Fibroblast of skin of left biceps (primary cell): ENCODE measurements around the gene VN1R2.
"Not testable (repeated sequence)": the region's sequence is repeated elsewhere in the genome, so short reads cannot be mapped to it uniquely, and the experiment has no call there.

Source experiments
- DNase-seq, 2 experiments: peaks; one replicate each; pipeline ENCODE4 v3.0.0-alpha.2; 2013; ENCODE audit warnings: low read depth in 2 of 2

The VN1R2 gene

DNA sequence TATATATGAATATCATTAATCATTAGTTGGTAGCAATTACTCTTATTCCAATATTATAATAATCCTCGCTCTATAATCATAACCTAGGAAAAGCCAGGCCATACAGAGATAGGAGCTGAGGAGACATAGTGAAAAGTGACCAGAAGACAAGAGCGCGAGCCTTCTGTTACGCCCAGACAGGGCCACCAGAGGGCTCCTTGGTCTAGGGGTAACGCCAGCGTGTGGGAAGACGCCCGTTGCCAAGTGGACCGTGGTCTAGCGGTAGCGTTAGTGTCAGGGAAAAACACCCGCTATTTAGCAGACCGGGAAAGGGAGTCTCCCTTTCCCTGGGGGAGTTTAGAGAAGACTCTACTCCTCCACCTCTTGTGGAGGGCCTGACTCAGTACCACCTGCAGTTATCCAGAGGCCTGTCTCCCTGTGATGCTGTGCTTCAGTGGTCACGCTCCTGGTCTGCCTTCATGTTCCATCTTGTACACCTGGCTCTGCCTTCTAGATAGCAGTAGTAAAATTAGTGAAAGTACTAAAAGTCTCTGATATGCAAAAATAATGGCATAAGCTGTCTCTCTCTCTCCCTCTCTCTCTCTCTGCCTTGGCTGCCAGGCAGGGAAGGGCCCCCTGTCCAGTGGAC is at the start of gene VN1R2:
Gene VN1R2, plus strand, starts transcription at position 578 of the 628 bp plus-strand sequence. CDS start 84 bp downstream, outside the sequence.
- DNase-seq: not testable (repeated sequence)

DNA sequence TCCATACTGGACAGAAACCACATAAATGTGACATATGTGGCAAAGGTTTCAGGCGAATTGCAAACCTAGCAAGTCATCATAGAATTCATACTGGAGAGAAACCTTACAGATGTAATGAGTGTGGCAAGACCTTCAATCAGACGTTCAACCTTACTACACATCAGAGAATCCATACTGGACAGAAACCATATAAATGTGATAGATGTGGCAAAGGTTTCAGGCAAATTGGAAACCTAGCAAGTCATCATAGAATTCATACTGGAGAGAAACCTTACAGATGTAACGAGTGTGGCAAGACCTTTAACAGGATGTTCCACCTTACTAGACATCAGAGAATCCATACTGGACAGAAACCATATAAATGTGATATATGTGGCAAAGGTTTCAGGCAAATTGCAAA is 46.5 kb upstream of the VN1R2 start:
- not testable (repeated sequence) for DNase-seq

GRCh38 chr19:53212703-53213320 is 45.3 kb upstream of the VN1R2 start:
- DNase-seq: no peak

DNA sequence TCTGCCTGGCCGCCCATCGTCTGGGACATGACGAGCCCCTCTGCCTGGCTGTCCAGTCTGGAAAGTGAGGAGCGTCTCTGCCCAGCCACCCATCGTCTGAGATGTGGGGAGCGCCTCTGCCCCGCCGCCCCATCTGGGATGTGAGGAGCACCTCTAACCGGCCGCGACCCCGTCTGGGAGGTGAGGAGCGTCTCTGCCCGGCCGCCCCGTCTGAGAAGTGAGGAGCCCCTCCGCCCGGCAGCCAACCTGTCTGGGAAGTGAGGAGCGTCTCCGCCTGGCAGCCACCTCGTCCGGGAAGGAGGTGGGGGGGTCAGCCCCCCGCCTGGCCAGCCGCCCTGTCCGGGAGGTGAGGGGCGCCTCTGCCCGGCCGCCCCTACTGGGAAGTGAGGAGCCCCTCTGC is 35.4 kb upstream of the VN1R2 start:
- not testable (repeated sequence) for DNase-seq

- DNase-seq: no peak
Observed at GRCh38 chr19:53224606-53225005, 33.5 kb upstream of the VN1R2 start.

GRCh38 chr19:53237114-53237777 is 20.8 kb upstream of the VN1R2 start:
- no peak for DNase-seq

GRCh38 chr19:53246498-53246897 is 11.6 kb upstream of the VN1R2 start:
- no peak for DNase-seq

DNA sequence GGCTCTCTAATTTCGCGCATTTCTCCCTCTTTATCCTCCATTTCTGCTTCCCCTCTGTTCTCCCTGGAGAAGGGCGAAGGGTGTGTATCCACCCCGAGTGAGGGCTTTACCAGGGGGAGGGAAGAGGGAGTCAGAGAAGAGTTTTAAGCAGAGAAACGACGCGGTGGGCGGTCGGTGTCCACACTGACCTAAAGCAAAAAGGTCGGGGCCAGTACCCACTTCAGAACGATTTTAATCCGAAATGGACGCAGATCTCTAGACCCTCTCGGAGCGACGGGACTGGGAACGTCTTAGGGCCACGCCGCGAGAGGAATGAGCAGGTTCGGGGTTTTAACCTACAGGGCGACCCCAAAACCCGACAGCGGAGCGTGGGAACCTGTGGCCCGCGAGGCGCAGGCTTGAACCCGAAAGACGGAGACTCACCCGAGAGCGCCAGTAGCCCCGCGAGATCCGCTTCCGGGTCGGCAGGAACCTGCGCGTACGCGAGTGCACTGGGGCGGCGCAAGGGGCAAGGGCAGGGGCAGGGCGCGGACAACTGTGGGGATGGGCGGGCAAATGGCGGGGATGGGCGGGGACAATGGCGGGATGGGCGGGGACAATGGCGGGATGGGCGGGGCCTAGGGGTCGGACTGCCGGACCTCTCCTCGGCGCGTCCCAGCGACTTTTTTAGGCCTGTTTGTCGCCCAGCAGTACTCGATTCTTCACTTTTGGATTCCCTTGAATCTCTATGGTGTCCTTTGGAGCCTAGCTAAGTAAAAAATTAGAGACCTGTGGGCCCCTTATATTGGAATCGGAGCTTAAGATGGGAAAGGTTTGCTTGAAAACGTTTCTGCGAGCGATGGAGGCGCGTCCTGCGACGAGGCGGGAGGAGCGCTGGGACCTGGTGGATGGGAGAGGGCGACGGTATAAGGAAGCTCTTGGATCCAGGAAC is 3.4 kb upstream of the VN1R2 start, which contains the start of gene ZNF677:
Gene ZNF677, minus strand, starts transcription at position 463 of the 931 bp plus-strand sequence. CDS start 3,323 bp downstream, outside the sequence.
- peak; percentile 60 to 67 for DNase-seq

- DNase-seq: not testable (repeated sequence)
Observed at GRCh38 chr19:53267623-53268022, 9.5 kb downstream of the VN1R2 start, which contains the start of gene VN1R4. VN1R4 (minus strand) TSS chr19:53267723; CDS start chr19:53267665, 58 bp downstream.

DNA sequence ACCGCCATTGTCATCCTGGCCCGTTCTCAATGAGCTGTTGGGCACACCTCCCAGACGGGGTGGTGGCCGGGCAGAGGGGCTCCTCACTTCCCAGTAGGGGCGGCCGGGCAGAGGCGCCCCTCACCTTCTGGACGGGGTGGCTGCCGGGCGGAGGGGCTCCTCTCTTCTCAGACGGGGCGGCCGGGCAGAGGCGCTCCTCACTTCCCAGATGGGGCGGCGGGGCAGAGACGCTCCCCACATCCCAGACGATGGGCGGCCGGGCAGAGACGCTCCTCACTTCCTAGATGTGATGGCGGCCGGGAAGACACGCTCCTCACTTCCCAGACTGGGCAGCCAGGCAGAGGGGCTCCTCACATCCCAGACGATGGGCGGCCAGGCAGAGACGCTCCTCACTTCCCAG is 11.8 kb downstream of the VN1R2 start:
- DNase-seq: not testable (repeated sequence)

DNA sequence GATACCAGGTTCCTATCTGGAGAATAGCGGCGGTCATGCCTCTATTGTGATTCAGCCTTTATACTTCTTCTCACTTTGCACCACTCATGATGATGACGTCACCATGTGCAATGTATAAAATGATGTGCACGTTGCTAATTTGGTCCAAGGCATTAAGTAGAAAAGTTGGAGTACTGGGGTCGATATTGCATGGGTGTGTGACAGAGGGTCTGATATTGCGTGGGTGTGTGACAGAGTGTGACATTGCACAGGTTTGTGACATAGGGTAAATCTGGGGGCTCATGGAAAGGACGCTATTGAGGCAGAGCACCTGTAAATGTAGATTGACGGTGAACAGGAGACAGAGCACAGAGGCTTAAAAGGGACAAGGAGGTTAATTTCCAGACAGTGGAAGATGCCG is 14.0 kb downstream of the VN1R2 start:
- DNase-seq: no peak

DNA sequence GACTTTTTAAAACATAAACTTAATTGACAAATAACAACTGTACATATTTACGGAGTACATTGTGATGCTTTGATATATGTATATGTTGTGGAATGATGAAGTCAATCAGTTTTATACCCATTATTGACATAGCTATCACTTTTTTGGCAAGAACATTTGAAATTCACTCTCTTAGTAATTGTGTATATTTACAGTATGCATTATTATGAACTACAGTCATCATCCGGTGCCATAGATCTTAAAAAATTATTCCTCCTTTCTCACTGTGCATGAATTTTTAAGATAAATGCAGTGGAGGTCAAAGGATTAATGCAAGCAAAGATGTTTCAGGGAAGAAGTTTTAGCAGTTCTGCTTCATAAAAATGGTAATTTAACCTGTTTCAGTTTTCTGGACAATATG is 17.4 kb downstream of the VN1R2 start:
- DNase-seq: no peak

GRCh38 chr19:53281947-53282346 is 23.9 kb downstream of the VN1R2 start:
- DNase-seq: not testable (repeated sequence)

DNA sequence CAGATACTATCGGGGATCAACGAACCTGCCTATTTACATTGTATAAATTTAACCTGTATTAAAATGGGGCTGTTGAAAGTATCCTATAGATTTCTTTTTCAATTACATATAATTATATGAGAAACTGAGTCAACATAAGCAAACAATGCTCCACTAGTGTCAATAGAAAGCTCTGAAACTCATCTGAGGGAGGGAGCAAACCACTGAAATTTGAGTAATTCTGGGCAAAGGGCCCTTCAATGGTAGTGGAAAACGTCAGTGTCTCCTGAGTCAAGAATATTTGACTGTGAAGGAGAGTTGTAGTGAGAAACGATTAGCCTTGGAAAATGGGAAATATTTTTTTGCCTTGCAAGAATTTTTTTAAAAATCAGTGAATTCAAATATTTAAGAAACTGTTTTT is 27.0 kb downstream of the VN1R2 start:
- no peak for DNase-seq

DNA sequence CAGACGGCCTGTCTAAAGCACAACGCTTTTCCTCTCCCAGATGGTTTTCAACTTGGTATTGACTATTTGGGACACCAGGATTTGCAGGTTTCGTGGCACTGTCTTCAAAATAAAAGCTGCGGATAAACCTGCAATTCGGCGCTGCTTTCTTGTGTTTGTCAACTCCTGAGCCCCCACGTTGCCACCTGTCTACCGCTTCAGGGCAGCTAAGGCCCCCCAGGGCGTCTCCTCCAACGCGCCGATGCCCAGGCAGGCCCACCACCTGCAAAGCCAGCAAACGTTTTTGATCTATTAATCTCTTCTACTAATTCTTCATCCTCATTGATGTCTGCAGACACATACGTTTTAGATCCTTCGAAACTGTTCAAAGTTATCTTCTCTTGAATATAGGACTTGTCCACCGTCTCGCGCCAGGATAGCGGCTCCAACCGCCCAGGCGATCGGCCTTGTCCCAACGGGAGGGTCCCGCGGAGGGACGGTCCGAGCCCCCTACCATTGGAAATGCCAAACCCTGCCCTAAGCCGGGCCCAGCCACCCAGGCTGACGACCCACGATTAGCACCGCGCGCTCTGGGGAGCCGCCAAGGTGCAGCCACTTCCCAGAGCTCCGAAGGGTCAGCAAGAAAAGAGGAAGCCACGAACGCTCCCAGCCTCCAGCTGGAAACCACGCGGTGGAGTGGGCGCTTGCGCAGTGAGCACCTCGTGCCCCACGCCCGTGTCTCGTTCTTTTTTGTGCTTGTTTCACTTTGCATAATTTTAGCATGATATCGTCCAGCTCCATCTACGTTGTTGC is 32.9 kb downstream of the VN1R2 start:
- DNase-seq: no peak

DNA sequence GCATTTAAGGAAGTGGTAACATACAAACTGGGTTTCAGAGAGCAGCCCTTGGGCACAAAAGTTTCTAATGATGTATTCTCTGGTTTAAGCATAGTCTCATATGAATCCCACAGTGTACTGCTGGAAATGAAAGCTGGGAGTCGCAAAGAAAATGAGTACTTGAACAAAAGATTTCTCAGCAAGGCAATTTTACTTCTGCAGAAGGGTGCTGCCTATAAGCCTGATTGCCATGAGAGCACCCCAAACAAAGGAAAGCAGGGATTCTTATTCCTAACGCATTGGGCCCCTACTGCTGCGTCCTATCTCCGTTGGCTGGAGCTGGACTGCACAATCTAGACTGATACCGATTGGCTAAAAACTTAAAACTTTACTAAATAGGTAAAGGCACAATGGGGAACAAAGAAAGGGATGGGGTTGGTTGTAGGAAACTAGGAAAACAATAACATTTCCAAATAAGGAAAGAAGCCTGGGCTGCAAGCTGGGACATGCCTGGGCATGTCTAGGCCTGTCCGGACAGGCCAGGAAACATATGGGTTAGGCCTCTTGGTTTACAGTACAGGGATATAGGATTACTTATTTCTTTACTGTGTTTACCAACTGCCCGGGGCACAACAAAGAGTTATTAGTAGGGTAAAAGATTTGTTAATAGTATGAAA is 36.8 kb downstream of the VN1R2 start:
- no peak for DNase-seq

DNA sequence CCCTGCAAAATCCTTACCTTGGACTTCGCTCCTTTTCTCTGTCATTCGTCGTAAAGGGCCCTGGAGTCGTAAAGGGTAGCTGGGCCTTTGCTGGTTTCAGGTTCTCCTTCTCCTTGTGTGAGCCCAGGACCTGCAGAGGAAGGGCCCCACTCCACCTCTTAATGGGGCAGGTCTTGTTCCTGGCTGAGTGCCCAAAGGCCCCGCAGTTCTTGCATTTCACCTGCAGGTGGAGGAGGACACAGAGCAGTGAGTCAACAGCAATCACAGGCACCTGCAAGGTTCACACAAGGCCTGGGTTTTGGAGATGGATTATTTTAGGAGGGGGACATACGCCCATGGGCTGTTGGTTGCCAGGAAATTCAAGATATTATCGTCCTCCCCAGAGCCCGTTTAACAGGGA is 43.2 kb downstream of the VN1R2 start:
- not testable (repeated sequence) for DNase-seq

DNA sequence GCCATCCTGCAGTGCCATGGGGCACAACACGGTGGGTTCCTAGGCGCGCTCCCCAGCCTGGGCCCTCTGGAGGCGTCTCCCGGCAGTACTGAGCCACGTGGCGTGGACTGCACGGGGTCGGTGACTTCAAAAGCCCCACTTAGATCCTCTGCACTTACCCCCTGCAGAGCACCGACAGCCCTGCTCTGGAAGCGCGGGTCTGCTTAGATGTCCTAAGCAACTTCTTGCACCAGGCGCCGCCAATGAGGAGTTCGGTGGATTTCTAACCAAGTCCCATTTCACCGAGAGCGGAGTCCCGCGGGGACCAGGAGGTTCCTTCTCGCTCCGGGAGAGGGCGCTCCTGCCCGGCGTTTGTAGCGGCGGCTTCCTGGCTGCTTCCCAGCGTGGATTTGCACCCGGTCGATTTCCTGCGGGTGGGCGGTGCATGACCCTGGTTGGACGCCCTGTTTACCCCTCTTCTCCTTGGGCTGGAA is 50.3 kb downstream of the VN1R2 start:
- no peak for DNase-seq
